ENCODE results near the gene TMEM183A. TPM values are rescaled to one million over a fixed set of nuclear protein-coding genes. Genes with fewer than 3 reads are reported as not detected.

The TMEM183A gene
- total and polyA plus RNA-seq, 9 of the 15 experiments (the other 6 are each of a cell fraction or from before 2014, with no cell fraction given) = 23.4 to 190 (median 124) TPM

DNA sequence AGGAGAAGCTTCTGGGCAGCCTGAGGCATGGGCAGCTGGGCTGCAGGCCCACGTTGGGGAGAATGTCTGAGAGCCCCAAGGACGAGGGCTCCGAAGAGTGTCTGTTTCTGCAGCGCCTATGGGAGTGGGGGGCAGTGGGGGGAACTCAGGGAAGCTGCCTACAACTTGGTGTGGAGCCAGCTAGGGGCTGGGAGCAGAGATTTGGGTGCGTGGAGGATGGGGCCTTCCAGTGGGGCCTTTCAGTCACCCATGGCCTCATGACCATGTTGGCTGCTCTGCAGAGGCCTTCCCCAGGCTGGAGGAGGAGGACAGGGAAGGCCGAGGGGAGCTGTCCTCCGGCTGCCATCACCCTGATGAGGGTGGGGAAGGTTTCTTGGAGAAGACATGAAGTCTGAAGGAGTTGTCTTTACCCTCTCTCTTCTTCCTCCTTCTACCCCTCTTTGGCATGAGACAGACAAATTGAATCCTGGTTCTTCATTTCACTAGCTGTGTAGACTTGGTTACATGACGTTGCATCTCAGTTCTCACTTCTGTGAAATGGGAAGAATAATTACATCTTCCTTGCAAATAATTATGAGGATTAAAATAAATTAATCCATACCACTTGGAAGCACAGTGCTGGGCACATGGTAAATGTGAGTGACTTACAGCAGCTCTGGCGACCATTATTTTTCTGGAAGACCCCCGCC, 27.4 kb downstream of the TMEM183A start:
- Histone ChIP-seq H3K27me3 (ENCODE audit: control insufficient read depth in 2 of 2, insufficient read depth in 2 of 2, low read length in 2 of 2) (peaks cover 23 to 35% of the 10 kb centered on the region in 2 experiments; a peak in 4 of 5 replicates), H2AFZ (ENCODE audit: low read depth, low read length) (no peak overlapping the region), H4K20me1 (replicated peaks; ENCODE audit: control insufficient read depth, insufficient read depth, low read length) (peaks cover 44% of the 10 kb centered on the region), H3K79me2 (ENCODE audit: control insufficient read depth, insufficient read depth, low read length) (no peaks in the 10 kb centered on the region), H3K36me3 (ENCODE audit: control insufficient read depth, insufficient read depth, low read length) (no peaks in the 10 kb centered on the region; the same call in 2 of the 3 replicates), H3K9ac (ENCODE audit: insufficient read depth in 1 of 2, low read depth in 2 of 2, low read length in 2 of 2) (no peak overlapping the region), H3K9me3 (replicated peaks; ENCODE audit: control insufficient read depth, insufficient read depth, low read depth, low read length) (no peaks in the 10 kb centered on the region), H3K4me3 (no peak overlapping the region), H3K27ac (ENCODE audit: extremely low read depth, low read depth, low read length) (no peak overlapping the region), H3K4me2 (ENCODE audit: insufficient read depth, low read length) (no peak overlapping the region), H3K9me1 (ENCODE audit: control insufficient read depth, insufficient read depth, low read length) (no peaks in the 10 kb centered on the region), H3K4me1 (replicated peaks in 1 of 2; ENCODE audit: control insufficient read depth in 2 of 2, insufficient read depth in 2 of 2, low read length in 2 of 2) (no peaks in the 10 kb centered on the region; a peak in 2 of 5 replicates)
- DNase-seq (ENCODE audit: extremely low read depth in 1 of 4, low spot score in 3 of 4) (no peak), FAIRE-seq (no peak), ATAC-seq (no peak)
- TF ChIP-seq RBM25 (IDR thresholded peaks at IDR 0.05; ENCODE audit: low read depth, low read length, severe bottlenecking) (peak; percentile 72), ZFX (CRISPR knock-in tag; IDR thresholded peaks at IDR 0.05) (no peak), BCOR (IDR thresholded peaks at IDR 0.05) (peak; percentile 62)
- in situ Hi-C loops (cut with MboI) = loop anchor here (5.0 kb wide), 2 partner anchors 183 to 298 kb away; no protein-coding TSS in a partner anchor
- intact Hi-C loops (cut with micrococcal nuclease) = loop anchor here (5.0 to 10.0 kb wide), 2 partner anchors 83 to 300 kb away; no protein-coding TSS in a partner anchor
- CTCF ChIA-PET (ENCODE audit: low intra/inter-chr PET ratio) = no interaction called here
- no TSS peak for BruUV-seq (replicated peaks)
- POLR2A ChIA-PET = interaction anchor here (0.6 to 2.6 kb wide), 9 partner anchors 8 to 1526 kb away, joined by 3 to 8 read pairs (median 4); partner anchors contain the start of gene PPFIA4
- 6% methylated on average over 10 of the region's 10 CpGs for WGBS (ENCODE audit: insufficient coverage, low coverage, missing lambda C conversion rate)
